ENCODE measurements around the gene GOLGA6A.

The GOLGA6A gene

DNA sequence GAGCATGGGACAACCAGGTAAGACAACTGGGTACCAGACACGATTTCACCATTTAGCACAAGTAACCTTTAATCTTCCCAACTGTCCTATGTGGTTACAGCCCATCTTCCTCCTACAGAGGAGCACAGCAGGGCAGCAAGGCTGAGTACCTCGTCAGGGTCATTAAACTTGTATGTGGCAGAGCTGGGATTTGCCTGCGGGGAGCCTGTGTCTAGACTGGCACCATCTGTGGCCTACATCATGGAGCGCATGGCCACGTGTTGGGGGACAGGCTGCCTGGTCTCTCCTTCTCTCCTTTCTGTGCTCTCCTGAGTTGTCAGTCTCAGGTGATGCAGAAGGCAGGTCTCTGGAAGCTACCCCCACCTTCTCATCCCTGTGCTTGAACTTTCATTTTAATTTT, 32.2 kb downstream of the GOLGA6A start:
- Mint-ChIP-seq H3K36me3 (ENCODE audit: low read depth) (no peaks in the 10 kb centered on the region), H3K27me3 (no peaks in the 10 kb centered on the region), H3K9me3 (no peaks in the 10 kb centered on the region), H3K4me1 (ENCODE audit: low read depth) (peaks cover 9% of the 10 kb centered on the region), H3K4me3 (no peak overlapping the region), H3K27ac (no peak overlapping the region)

DNA sequence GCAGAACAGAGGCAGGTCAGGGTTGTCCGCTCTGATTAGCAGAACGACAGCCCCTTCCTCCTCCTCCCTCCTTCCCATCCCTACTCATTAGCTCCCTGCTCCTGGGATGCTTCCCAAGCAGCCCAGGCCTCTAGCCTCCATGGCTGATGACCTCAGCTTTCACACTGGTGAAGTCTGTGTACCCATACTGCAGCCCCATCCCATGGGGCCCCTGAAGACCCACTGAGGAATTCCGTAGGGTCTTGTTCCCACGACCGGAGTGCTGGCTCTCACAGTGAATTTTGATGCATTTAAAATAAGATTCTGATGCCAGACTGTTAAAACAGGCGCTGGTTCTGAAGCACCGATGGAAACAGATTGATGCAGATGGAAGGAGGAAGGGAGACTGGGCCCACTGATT, 36.1 kb downstream of the GOLGA6A start:
- Mint-ChIP-seq H3K36me3 (ENCODE audit: low read depth) (peaks cover 6% of the 10 kb centered on the region), H3K4me3 (no peak overlapping the region), H3K27me3 (no peaks in the 10 kb centered on the region), H3K4me1 (ENCODE audit: low read depth) (peaks cover 9% of the 10 kb centered on the region), H3K9me3 (no peaks in the 10 kb centered on the region), H3K27ac (no peak overlapping the region)

DNA sequence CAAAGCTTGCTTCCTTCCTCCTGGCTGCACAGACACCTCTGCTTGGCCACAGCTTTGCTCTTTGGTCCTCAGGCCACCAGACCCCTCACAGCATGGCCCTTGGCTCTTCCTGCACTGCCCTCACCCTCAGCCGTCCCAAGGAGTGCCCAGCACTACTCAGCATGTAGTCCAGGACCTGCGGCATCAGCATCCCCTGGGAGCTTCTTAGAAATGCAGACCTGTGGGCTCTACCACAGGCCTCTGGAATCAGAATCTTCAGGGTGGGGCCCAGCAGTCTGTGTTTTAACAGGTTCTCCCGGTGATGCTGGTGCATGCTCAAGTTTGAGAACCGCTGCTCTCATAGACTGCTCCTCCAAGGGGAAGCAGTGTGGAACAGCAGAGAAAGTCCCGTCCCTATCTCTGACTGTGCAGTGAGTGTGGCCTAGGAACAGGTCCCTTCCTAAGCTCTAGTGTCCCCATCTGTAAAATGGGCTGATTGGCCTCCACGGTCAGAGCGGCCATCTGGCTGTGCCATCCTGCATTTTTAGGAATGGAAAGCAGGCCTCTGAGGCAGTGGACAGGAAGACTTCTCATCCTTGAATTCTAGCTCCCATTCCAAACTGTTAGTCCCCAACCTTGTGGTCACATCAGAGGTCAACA, 36.6 kb downstream of the GOLGA6A start:
- Mint-ChIP-seq H3K4me3 (no peak overlapping the region), H3K4me1 (ENCODE audit: low read depth) (peaks cover 9% of the 10 kb centered on the region), H3K27ac (no peak overlapping the region), H3K36me3 (ENCODE audit: low read depth) (peaks cover 6% of the 10 kb centered on the region), H3K9me3 (no peaks in the 10 kb centered on the region), H3K27me3 (no peaks in the 10 kb centered on the region)

DNA sequence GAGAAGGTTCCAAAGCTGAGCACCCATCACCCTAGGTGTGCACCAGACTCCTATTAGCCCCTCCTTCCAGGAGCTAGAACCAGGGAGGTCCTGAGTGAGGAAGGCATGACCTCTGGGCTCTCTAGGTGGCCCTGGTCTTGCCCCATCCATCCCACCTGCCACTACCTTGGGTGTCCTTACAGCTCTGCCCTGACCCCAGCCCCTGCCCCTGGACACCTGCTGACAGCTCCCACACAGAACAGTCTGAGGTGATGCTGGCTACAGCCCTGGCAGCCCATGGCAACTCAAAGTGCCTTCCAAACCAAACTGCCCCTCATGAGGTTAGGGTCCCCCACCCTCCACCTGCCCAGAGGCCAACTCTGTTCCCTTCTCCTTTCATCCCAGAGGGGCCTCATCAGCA, 37.2 kb downstream of the GOLGA6A start:
- H3K4me1 Mint-ChIP-seq (ENCODE audit: low read depth) = peaks cover 9% of the 10 kb centered on the region
- H3K36me3 Mint-ChIP-seq (ENCODE audit: low read depth) = peaks cover 6% of the 10 kb centered on the region
- H3K4me3 Mint-ChIP-seq = no peak overlapping the region
- H3K9me3 Mint-ChIP-seq = no peaks in the 10 kb centered on the region
- no peaks in the 10 kb centered on the region for H3K27me3 Mint-ChIP-seq
- no peak overlapping the region for H3K27ac Mint-ChIP-seq

DNA sequence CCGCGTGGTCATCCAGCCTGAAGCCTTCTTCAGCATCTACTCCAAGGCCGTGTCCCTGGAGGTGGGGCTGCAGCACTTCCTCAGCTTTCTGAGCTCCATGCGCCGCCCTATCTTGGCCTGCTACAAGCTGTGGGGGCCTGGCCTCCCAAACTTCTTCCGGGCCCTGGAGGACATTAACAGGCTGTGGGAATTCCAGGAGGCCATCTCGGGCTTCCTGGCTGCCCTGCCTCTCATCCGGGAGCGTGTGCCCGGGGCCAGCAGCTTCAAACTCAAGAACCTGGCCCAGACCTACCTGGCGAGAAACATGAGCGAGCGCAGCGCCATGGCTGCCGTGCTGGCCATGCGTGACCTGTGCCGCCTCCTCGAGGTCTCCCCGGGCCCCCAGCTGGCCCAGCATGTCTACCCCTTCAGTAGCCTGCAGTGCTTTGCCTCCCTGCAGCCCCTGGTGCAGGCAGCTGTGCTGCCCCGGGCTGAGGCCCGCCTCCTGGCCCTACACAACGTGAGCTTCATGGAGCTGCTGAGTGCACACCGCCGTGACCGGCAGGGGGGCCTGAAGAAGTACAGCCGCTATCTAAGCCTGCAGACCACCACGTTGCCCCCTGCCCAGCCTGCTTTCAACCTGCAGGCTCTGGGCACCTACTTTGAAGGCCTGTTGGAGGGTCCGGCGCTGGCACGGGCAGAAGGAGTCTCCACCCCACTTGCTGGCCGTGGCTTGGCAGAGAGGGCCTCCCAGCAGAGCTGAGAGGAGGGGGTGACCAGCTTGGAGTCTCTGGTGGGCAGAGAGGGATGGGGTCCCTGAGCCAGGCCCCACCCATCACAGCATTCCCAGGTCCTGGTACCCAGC, 37.9 kb downstream of the GOLGA6A start:
- Mint-ChIP-seq H3K36me3 (ENCODE audit: low read depth) (peaks cover 6% of the 10 kb centered on the region), H3K27ac (no peak overlapping the region), H3K27me3 (no peaks in the 10 kb centered on the region), H3K9me3 (no peaks in the 10 kb centered on the region), H3K4me1 (ENCODE audit: low read depth) (peaks cover 9% of the 10 kb centered on the region), H3K4me3 (no peak overlapping the region)

DNA sequence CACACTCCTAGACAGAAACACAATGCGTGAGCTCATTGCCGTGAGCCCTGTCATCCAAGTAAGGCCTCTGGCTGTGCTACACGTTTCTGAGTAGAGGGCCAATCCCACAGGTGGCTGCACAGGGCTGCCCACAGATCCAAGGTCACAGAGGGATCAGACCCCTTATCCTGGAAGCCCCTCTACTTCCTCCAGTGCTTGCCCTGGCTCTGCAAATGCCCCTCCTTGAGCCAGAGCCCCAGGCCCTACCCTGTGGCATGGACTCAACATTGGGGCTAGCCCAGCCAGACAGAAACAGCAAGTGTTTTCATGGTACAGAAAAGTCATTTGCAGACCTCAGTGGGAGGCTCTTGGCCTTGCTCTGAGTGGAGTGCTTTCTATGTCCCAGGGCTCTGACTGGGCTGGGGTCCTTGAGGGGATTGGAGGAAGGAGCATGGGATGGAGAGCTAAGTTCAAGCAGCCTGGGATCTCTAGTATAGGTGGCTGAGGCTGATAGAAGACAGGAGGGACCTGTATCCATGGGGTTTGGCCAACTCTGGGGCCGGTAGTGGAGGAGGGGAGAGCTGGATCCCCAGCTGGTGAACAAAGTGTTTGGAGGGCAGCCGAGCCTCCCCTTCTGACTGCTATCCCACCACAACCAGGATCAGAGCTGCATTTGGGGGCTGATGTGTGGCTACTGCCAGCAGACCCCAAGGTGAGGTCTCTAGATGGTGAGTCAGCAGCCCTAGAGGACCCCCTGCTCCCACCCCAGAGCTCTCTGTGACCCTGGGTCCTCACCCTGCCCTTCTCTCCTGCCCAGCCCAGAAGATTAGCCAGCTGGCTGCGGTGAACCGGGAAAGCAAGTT, 38.7 kb downstream of the GOLGA6A start:
- H3K27ac Mint-ChIP-seq = no peak overlapping the region
- H3K36me3 Mint-ChIP-seq (ENCODE audit: low read depth) = peaks cover 6% of the 10 kb centered on the region
- H3K27me3 Mint-ChIP-seq = no peaks in the 10 kb centered on the region
- no peaks in the 10 kb centered on the region for H3K9me3 Mint-ChIP-seq
- peaks cover 9% of the 10 kb centered on the region for H3K4me1 Mint-ChIP-seq (ENCODE audit: low read depth)
- no peak overlapping the region for H3K4me3 Mint-ChIP-seq

DNA sequence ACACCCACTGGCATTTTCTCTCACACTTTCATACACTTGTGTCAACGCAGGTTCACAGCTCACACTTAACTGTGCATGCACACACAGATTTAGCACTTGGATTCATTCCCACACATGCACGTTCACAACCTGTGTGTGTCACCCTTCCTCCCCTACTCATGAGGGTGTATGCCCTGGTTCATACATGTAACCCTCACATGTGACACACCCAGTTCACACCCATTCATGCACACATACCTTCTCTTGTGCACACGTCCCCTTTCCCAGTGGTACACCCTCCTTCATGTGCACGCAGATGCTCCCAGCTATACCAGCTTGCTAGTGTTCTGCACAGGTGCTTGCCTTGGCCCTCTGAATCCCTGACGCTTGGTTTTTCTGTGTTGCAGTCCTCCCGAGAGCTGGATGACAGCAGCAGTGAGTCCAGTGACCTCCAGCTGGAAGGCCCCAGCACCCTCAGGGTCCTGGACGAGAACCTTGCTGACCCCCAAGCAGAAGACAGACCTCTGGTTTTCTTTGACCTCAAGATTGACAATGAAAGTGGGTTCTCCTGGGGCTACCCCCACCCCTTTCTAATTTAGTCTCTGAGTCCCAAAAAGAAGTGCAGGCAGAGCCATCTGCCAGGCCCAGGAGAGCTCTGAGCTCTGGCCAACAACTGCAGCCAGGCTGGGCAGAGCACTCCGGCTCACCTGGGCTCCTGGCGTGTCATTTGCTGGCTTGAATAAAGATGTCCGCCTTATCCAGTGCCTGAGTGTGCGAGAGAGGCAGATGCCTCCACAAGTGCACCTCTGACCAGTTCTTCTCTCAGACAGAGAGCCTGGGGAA, 39.5 kb downstream of the GOLGA6A start:
- Mint-ChIP-seq H3K9me3 (no peaks in the 10 kb centered on the region), H3K27me3 (no peaks in the 10 kb centered on the region), H3K4me3 (no peak overlapping the region), H3K4me1 (ENCODE audit: low read depth) (peaks cover 3% of the 10 kb centered on the region), H3K36me3 (ENCODE audit: low read depth) (peaks cover 6% of the 10 kb centered on the region), H3K27ac (no peak overlapping the region)

DNA sequence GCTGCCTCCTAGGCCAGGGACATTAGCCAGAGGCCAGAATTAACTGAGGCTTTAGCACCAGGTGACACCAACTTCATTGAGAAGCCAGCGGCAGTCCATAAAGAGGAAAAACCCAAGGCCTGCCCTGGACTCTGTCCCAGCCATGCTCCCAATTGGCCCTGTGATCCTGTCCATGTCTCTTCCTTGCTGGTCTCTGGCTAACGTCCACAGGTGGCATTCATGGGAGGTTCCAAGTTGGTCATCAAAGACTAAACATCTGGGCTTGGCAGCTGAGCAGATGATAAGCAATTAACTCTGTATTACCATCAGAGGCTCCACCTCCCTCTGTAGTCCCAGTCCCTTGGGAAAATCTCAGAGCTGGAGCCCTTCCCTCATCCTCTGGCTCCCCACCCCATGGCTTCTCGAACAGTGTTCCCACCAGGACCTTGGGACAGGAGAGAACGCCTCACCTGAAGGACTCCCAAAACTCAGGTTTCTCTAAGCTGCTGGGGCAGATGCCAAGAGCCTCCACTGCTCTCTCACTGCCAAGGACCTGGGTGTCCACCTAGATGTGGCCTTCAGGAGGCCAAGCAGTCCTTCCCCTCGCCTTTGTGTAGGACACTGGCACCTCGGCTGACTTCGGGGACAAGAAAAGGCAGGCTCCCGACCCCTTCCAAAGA, 40.4 kb downstream of the GOLGA6A start:
- Mint-ChIP-seq H3K9me3 (no peaks in the 10 kb centered on the region), H3K27me3 (no peaks in the 10 kb centered on the region), H3K4me1 (ENCODE audit: low read depth) (no peaks in the 10 kb centered on the region), H3K27ac (no peak overlapping the region), H3K4me3 (no peak overlapping the region), H3K36me3 (ENCODE audit: low read depth) (peaks cover 7% of the 10 kb centered on the region)

DNA sequence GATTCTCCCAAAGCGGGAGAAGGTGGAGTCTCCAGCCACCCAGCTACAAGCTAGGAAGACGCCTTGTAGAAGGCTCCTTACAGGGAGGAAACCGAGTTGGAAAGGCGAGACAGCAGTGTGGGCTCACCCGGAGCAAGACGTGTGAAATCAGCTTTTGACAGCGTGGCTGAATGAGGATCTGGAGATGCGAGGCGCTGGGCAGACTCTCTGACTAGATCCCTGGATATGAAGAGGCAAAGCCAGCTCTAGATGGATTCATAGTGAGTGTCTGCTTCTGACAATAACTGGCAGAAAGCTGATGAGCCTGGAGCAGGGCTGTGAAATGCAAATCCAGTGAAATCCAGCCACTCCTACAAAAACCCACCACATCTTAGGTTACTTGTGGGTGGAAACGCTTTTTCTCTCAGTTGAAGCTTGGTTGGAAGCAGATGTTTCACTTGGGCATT, 41.0 kb downstream of the GOLGA6A start:
- H3K4me3 Mint-ChIP-seq = no peak overlapping the region
- H3K27ac Mint-ChIP-seq = no peak overlapping the region
- H3K27me3 Mint-ChIP-seq = no peaks in the 10 kb centered on the region

DNA sequence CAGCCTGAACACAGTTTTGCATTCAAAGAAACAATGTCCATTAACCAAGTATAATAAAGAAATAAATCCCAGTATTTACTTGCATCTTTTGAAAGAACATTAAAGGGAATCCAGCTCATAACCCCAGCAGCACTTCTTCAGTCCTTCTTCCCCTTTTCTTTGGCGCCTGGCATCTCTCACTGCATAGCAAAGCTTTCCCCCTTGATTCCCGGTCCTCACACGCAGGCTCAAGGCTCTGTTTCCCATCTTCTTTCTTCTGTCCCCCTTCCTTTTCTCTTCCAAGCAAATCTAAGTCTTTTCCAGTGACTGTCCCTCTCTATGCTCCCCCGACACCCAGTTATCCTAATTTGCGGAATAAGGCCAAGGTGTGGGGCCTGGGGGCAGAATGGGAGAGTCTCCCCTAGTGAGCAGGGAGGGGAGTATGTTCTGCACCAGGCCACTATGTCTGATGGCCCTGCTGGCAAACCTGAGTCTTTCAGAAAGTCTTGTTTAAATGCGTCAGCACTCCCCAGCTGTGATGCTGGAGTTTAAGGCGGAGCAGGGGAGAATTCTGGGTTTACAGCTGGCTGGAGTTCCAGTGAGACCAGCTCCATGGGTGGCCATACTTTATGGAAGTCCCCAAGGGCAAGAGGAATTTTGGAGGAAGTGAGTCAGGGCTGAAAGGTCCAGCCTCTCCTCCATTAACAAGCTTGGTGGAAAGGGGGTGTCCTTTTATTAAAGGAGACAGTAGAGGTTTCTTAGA, 42.1 kb downstream of the GOLGA6A start:
- Mint-ChIP-seq H3K9me3 (no peaks in the 10 kb centered on the region), H3K4me1 (ENCODE audit: low read depth) (no peaks in the 10 kb centered on the region), H3K27ac (no peak overlapping the region), H3K36me3 (ENCODE audit: low read depth) (peaks cover 16% of the 10 kb centered on the region), H3K4me3 (no peak overlapping the region), H3K27me3 (no peaks in the 10 kb centered on the region)

More for the DNA sequence above, 41.0 kb downstream of the GOLGA6A start:
- no peaks in the 10 kb centered on the region for H3K9me3 Mint-ChIP-seq
- H3K4me1 Mint-ChIP-seq (ENCODE audit: low read depth) = no peaks in the 10 kb centered on the region
- H3K36me3 Mint-ChIP-seq (ENCODE audit: low read depth) = peaks cover 12% of the 10 kb centered on the region

DNA sequence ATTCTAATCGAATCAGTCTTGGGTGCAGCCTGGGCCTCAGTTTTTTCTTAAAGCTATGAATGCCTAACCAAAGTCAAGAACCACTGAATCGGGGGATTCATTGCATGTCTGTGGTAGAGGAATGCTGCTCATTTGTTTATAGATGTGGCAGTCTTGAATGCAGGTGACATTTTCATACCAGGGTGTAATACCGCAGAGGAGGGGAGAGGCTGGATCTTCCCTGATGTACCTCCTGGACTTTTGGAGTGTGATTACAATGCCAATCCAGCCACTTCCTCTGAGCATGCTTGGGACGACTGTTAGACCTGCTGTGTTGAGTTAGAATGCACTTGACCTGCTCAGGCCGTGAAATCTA, 42.7 kb downstream of the GOLGA6A start:
- no peaks in the 10 kb centered on the region for H3K9me3 Mint-ChIP-seq
- peaks cover 16% of the 10 kb centered on the region for H3K36me3 Mint-ChIP-seq (ENCODE audit: low read depth)
- no peak overlapping the region for H3K27ac Mint-ChIP-seq
- no peaks in the 10 kb centered on the region for H3K4me1 Mint-ChIP-seq (ENCODE audit: low read depth)
- H3K27me3 Mint-ChIP-seq = no peaks in the 10 kb centered on the region
- H3K4me3 Mint-ChIP-seq = no peak overlapping the region

DNA sequence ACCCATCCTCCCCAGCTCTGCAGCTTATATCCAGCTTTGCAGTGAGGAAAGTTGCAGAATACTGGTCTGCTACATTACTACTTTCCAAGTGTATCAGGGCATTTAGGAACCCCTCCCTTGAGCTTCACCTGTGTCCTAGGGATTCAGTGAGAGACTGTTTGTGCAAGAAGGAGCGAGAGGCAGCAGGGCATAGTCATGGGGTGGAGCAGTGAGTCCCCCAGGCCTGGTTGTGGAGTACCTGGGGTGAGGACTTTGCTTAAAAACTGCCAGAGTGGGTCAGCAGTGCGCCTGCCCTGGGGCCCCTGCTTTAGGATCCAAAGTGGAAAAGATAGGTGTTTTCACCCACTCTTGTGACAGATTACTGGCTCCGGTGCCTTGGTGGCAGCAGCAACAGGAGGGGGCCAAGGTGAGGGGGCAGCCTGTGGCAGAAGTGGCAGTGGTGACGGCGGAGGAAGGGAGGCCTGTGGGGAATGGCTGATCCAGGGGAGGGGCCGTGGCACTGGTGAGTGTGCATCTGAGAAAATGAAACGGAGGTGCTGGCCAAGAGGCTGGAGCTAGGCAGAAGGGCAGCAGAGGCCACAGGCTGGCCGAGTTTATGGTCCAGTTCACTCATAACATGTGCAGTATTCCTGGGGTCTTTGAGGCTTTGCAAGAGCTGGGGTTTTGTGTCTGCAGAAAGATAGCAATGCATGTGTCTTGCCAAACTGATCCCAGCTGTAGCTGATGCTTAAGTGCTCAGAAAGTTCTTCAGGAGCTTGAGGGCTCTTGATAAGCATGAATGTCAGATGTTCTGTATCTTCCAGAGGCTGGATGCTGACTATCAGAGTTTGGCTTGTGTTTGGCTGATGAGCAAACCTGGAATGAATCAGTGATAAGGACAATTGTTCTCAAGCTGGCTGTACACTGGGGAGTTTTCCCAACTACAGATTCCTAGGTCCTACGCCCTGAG, 43.4 kb downstream of the GOLGA6A start:
- no peak overlapping the region for H3K4me3 Mint-ChIP-seq
- H3K9me3 Mint-ChIP-seq = no peaks in the 10 kb centered on the region
- no peak overlapping the region for H3K27ac Mint-ChIP-seq
- no peaks in the 10 kb centered on the region for H3K27me3 Mint-ChIP-seq
- H3K36me3 Mint-ChIP-seq (ENCODE audit: low read depth) = peaks cover 20% of the 10 kb centered on the region
- H3K4me1 Mint-ChIP-seq (ENCODE audit: low read depth) = no peaks in the 10 kb centered on the region
